IMR-90 (cell line): Measurements from ENCODE around the gene RRP9. TPM values are rescaled to one million over a fixed set of nuclear protein-coding genes. Genes with fewer than 3 reads are reported as not detected.

Source experiments
- ATAC-seq: fragments of 200-7000 bp; cut with Tn5 transposase; 2 replicates; pipeline ENCODE4 v1.9.1; 2020; ENCODE audit warnings: low read depth, mild to moderate bottlenecking, moderate library complexity
- BruUV-seq: library from RNA; stranded (reverse); fragments of 400-500 nt; replicated peaks from 2 replicates; lab custom pipeline; 2021; lab: Mats Ljungman, UMichigan
- CTCF ChIA-PET: fragments of 300-600 bp; formaldehyde crosslinking; extraction: SDS; loops from one replicate; lab custom pipeline; 2021; ENCODE audit warnings: antibody characterized with exemption; lab: Yijun Ruan, JAX
- POLR2A ChIA-PET: fragments of 300-600 bp; sonication (Branson Sonifier 250); formaldehyde crosslinking; loops from one replicate; lab custom pipeline; 2022; ENCODE audit warnings: antibody characterized with exemption; ENCODE audit not compliant: unreplicated experiment; lab: Charles Lee
- DNase-seq: peaks from one replicate; pipeline ENCODE4 v3.0.0; 2013
- H2AFZ ChIP-seq: replicated peaks from 2 replicates; pipeline ENCODE3; 2013; ENCODE audit warnings: low read length, mild to moderate bottlenecking; ENCODE audit not compliant: poor library complexity
- H2AK5ac ChIP-seq: 2 replicates; pipeline ENCODE4 v1.6.1; 2013; ENCODE audit warnings: low read depth, low read length, inconsistent platforms
- H2AK9ac ChIP-seq: replicated peaks from 2 replicates; pipeline ENCODE3; 2013; ENCODE audit warnings: mild to moderate bottlenecking, low read depth, low read length, moderate library complexity; ENCODE audit not compliant: poor library complexity
- H2BK120ac ChIP-seq: 2 replicates; pipeline ENCODE4 v1.6.1; 2013; ENCODE audit warnings: low read depth, low read length, inconsistent platforms
- H2BK15ac ChIP-seq: 3 replicates; pipeline ENCODE4 v1.6.1; 2013; ENCODE audit warnings: low read depth, low read length, inconsistent platforms
- H2BK20ac ChIP-seq: 2 replicates; pipeline ENCODE4 v1.6.1; 2013; ENCODE audit warnings: low read depth, mild to moderate bottlenecking, inconsistent platforms, low read length, moderate library complexity
- H2BK5ac ChIP-seq: 2 replicates; pipeline ENCODE4 v1.6.1; 2013; ENCODE audit warnings: mild to moderate bottlenecking, low read depth, low read length, inconsistent platforms; ENCODE audit not compliant: poor library complexity, severe bottlenecking
- H3K14ac ChIP-seq: replicated peaks from 2 replicates; pipeline ENCODE4 v1.6.1; 2013; ENCODE audit warnings: low read depth, low read length, inconsistent platforms
- H3K18ac ChIP-seq: 2 replicates; pipeline ENCODE4 v1.6.1; 2013; ENCODE audit warnings: low read depth, low read length, control low read depth
- H3K23ac ChIP-seq: 2 replicates; pipeline ENCODE4 v1.6.1; 2013; ENCODE audit warnings: low read depth, low read length, inconsistent platforms
- H3K27ac ChIP-seq: 2 replicates; pipeline ENCODE4 v1.5.1; 2013; ENCODE audit warnings: mild to moderate bottlenecking, control low read depth, low read length; ENCODE audit not compliant: insufficient read depth
- H3K27me3 ChIP-seq: 2 replicates; pipeline ENCODE4 v1.6.1; 2013; ENCODE audit warnings: low read length; ENCODE audit not compliant: control insufficient read depth, insufficient read depth
- H3K36me3 ChIP-seq: 2 replicates; pipeline ENCODE4 v1.6.1; 2013; ENCODE audit warnings: low read length, mixed read lengths; ENCODE audit not compliant: control insufficient read depth, insufficient read depth
- H3K4ac ChIP-seq: 2 replicates; pipeline ENCODE4 v1.6.1; 2013; ENCODE audit warnings: low read depth, low read length, inconsistent platforms
- H3K4me1 ChIP-seq: 2 replicates; pipeline ENCODE4 v1.6.1; 2013; ENCODE audit warnings: low read length, mixed read lengths; ENCODE audit not compliant: control insufficient read depth, insufficient read depth
- H3K4me2 ChIP-seq: 2 replicates; pipeline ENCODE4 v1.6.1; 2013; ENCODE audit warnings: low read depth, mild to moderate bottlenecking, control low read depth, low read length, moderate library complexity
- H3K4me3 ChIP-seq: 2 replicates; pipeline ENCODE4 v1.5.1; 2013; ENCODE audit warnings: low read depth, mild to moderate bottlenecking, control low read depth, low read length, moderate library complexity; ENCODE audit not compliant: insufficient read depth
- H3K56ac ChIP-seq: 2 replicates; pipeline ENCODE4 v1.6.1; 2013; ENCODE audit warnings: low read length, inconsistent platforms; ENCODE audit not compliant: insufficient read depth; ENCODE audit errors: extremely low read depth
- H3K79me1 ChIP-seq, 2 experiments: 2 replicates each; pipeline ENCODE4 v1.6.1; 2013; ENCODE audit warnings: low read length in 2 of 2, inconsistent platforms in 1 of 2, low read depth in 1 of 2
- H3K9ac ChIP-seq: 2 replicates; pipeline ENCODE4 v1.6.1; 2013; ENCODE audit warnings: low read depth, low read length, control low read depth
- H3K9me1 ChIP-seq: 2 replicates; pipeline ENCODE4 v1.6.1; 2013; ENCODE audit warnings: low read length, inconsistent platforms; ENCODE audit not compliant: insufficient read depth
- H3K9me3 ChIP-seq: 2 replicates; pipeline ENCODE4 v1.6.1; 2013; ENCODE audit warnings: low read length; ENCODE audit not compliant: control insufficient read depth, insufficient read depth
- H4K20me1 ChIP-seq: 2 replicates; pipeline ENCODE4 v1.6.1; 2013; ENCODE audit warnings: low read length, inconsistent platforms; ENCODE audit not compliant: insufficient read depth
- H4K5ac ChIP-seq: 2 replicates; pipeline ENCODE4 v1.6.1; 2013; ENCODE audit warnings: mild to moderate bottlenecking, low read depth, low read length, control low read depth
- H4K8ac ChIP-seq, 2 experiments: 2 replicates each; pipeline ENCODE4 v1.6.1; 2013; ENCODE audit warnings: low read depth in 2 of 2, low read length in 2 of 2, control low read depth in 1 of 2, inconsistent platforms in 1 of 2
- H4K91ac ChIP-seq: 2 replicates; pipeline ENCODE4 v1.6.1; 2013; ENCODE audit warnings: low read depth, low read length, inconsistent platforms; ENCODE audit not compliant: insufficient read depth
- BHLHE40 ChIP-seq: fragments of 150-350 bp; IDR thresholded peaks from 2 replicates; pipeline ENCODE4 v1.6.1; 2016; ENCODE audit warnings: mild to moderate bottlenecking, low read depth, low read length
- CEBPB ChIP-seq: IDR thresholded peaks from 2 replicates; pipeline ENCODE4 v1.6.1; 2012; ENCODE audit warnings: low read depth, low read length, improper control_type of control experiment
- CHD1 ChIP-seq: IDR thresholded peaks from 2 replicates; pipeline ENCODE4 v1.6.1; 2012; ENCODE audit warnings: low read depth, low read length, improper control_type of control experiment
- CTCF ChIP-seq: conservative IDR thresholded peaks from 2 replicates; pipeline ENCODE4 v1.5.1; 2012; ENCODE audit warnings: mild to moderate bottlenecking, low read depth, low read length, improper control_type of control experiment
- ELK1 ChIP-seq: fragments of 150-350 bp; IDR thresholded peaks from 2 replicates; pipeline ENCODE4 v1.6.1; 2016; ENCODE audit warnings: low read depth, mild to moderate bottlenecking, low read length, moderate library complexity, borderline replicate concordance
- FOS ChIP-seq: fragments of 150-350 bp; IDR thresholded peaks from 2 replicates; pipeline ENCODE4 v1.6.1; 2016; ENCODE audit warnings: low read depth, low read length
- MAZ ChIP-seq: IDR thresholded peaks from 2 replicates; pipeline ENCODE4 v1.6.1; 2012; ENCODE audit warnings: low read depth, mild to moderate bottlenecking, low read length, improper control_type of control experiment, moderate library complexity, borderline replicate concordance
- MXI1 ChIP-seq: IDR thresholded peaks from 2 replicates; pipeline ENCODE4 v1.6.1; 2012; ENCODE audit warnings: low read depth, mild to moderate bottlenecking, low read length, moderate library complexity, borderline replicate concordance
- NFE2L2 ChIP-seq: fragments of 150-350 bp; IDR thresholded peaks from 2 replicates; pipeline ENCODE4 v1.6.1; 2016; ENCODE audit warnings: low read depth, mild to moderate bottlenecking, low read length
- POLR2A ChIP-seq: IDR thresholded peaks from 2 replicates; pipeline ENCODE4 v1.6.1; 2012; ENCODE audit warnings: mild to moderate bottlenecking, low read depth, low read length
- RAD21 ChIP-seq: IDR thresholded peaks from 2 replicates; pipeline ENCODE4 v1.6.1; 2012; ENCODE audit warnings: low read length, improper control_type of control experiment
- RCOR1 ChIP-seq: IDR thresholded peaks from 2 replicates; pipeline ENCODE4 v1.6.1; 2012; ENCODE audit warnings: mild to moderate bottlenecking, low read length, improper control_type of control experiment; ENCODE audit not compliant: insufficient replicate concordance
- RFX5 ChIP-seq: IDR thresholded peaks from 2 replicates; pipeline ENCODE4 v1.8.0; 2012; ENCODE audit warnings: low read depth, mild to moderate bottlenecking, low read length, moderate library complexity
- SMC3 ChIP-seq: fragments of 150-350 bp; IDR thresholded peaks from 2 replicates; pipeline ENCODE4 v1.6.1; 2016; ENCODE audit warnings: low read depth, mild to moderate bottlenecking, antibody characterized with exemption, low read length, moderate library complexity
- USF2 ChIP-seq: fragments of 150-350 bp; IDR thresholded peaks from 2 replicates; pipeline ENCODE4 v1.6.1; 2017; ENCODE audit warnings: mild to moderate bottlenecking, antibody characterized with exemption, low read length, low read depth
- WGBS, 2 experiments: methylation state at CpG; one replicate each; pipeline versions ENCODE4 v1.1.5 to v1.1.7; 2013; ENCODE audit warnings: missing lambda C conversion rate in 2 of 2; ENCODE audit not compliant: insufficient read length in 1 of 2; ENCODE audit errors: extremely low coverage in 2 of 2; 5-methylcytosine and 5-hydroxymethylcytosine counted together
- dilution Hi-C: fragments of 300-500 bp; cut with HindIII; formaldehyde crosslinking; loops from one replicate; pipeline ENCODE4 v1.14.3; 2018; ENCODE audit warnings: low sequenced_read_pairs; ENCODE audit not compliant: unreplicated experiment
- in situ Hi-C: fragments of 300-500 bp; cut with MboI; formaldehyde crosslinking; loops from 3 replicates; pipeline ENCODE4 v1.14.3; 2019; ENCODE audit warnings: low sequenced_read_pairs, inconsistent platforms, mixed read lengths
- intact Hi-C: fragments of 100-400 bp; cut with micrococcal nuclease; formaldehyde crosslinking; loops from 2 replicates; pipeline ENCODE4 v1.10.0; 2022
- polyA plus RNA-seq, 3 experiments: library from polyadenylated mRNA; depleted of rRNA; stranded (reverse); fragments of >200 nt; gene quantifications; 2 replicates each; pipeline ENCODE4 v1.2.3, GENCODE V29; 2012; ENCODE audit warnings: low replicate concordance in 1 of 3
- total RNA-seq: library from RNA; depleted of rRNA; stranded (reverse); fragments of >200 nt; gene quantifications from 2 replicates; pipeline ENCODE4 v1.2.3, GENCODE V29; 2012

The RRP9 gene
- total and polyA plus RNA-seq, 2 of the 4 experiments (the other 2 are of a cell fraction) = 30.9 to 39.8 TPM

GRCh38 chr3:51894939-51895338, 46.8 kb downstream of the RRP9 start:
- dilution Hi-C loops = no loop called here
- in situ Hi-C loops = no loop called here
- Histone ChIP-seq H3K27ac (no peak overlapping the region), H2BK120ac (no peak overlapping the region), H4K20me1 (no peaks in the 10 kb centered on the region), H3K4me2 (no peak overlapping the region), H3K36me3 (no peaks in the 10 kb centered on the region), H4K91ac (no peak overlapping the region), H2AK5ac (no peak overlapping the region), H2BK5ac (no peak overlapping the region), H3K4me3 (no peak overlapping the region), H3K79me1 (no peaks in the 10 kb centered on the region), H3K9me1 (no peaks in the 10 kb centered on the region), H3K9ac (no peak overlapping the region), H3K56ac (no peak overlapping the region), H2BK15ac (no peak overlapping the region), H3K23ac (no peak overlapping the region), H4K5ac (no peak overlapping the region), H3K18ac (no peak overlapping the region), H3K4me1 (no peaks in the 10 kb centered on the region), H3K27me3 (peaks cover 6% of the 10 kb centered on the region; the same call in 1 of the 2 replicates), H3K4ac (no peak overlapping the region), H3K14ac (no peak overlapping the region), H2AFZ (no peak overlapping the region), H2BK20ac (no peak overlapping the region), H3K9me3 (no peaks in the 10 kb centered on the region), H2AK9ac (no peak overlapping the region), H4K8ac (no peak overlapping the region)
- no peak for DNase-seq
- TF ChIP-seq ELK1 (no peak), SMC3 (no peak), MAZ (no peak), NFE2L2 (no peak), CHD1 (no peak), POLR2A (no peak), BHLHE40 (no peak), RFX5 (no peak), RCOR1 (no peak), MXI1 (no peak), RAD21 (no peak), CTCF (no peak), FOS (no peak), CEBPB (no peak), USF2 (no peak)
- ChIA-PET CTCF (no interaction called here), POLR2A (no interaction called here)
- no TSS peak for BruUV-seq
- intact Hi-C loops = no loop called here
- WGBS, 2 experiments = 87% methylated on average over 12 of the region's 16 CpGs; no CpG with 5 or more reads in 1 of the 2 experiments
- ATAC-seq = no peak
